Astrocyte (in vitro differentiated cells and primary cell): Measurements from ENCODE around the gene ABCA5. TPM values are rescaled to one million over a fixed set of nuclear protein-coding genes. Genes with fewer than 3 reads are reported as not detected.

Experiments used
- DNase-seq: peaks from one replicate; pipeline ENCODE4 v3.0.0-alpha.2; 2010; ENCODE audit warnings: low read depth
- FAIRE-seq: peaks from 2 replicates; lab custom pipeline; 2011; peaks lifted over from hg19 to GRCh38; lab: Jason Lieb, UNC
- H2AFZ ChIP-seq: 2 replicates; pipeline ENCODE4 v1.6.0; 2012; ENCODE audit warnings: low read depth, low read length, inconsistent platforms
- H3K27ac ChIP-seq: 2 replicates; pipeline ENCODE4 v1.5.1; 2011; ENCODE audit warnings: low read depth, low read length, inconsistent platforms
- H3K27me3 ChIP-seq: 2 replicates; pipeline ENCODE4 v1.6.0; 2011; ENCODE audit warnings: low read length, inconsistent platforms; ENCODE audit not compliant: insufficient read depth
- H3K36me3 ChIP-seq: 2 replicates; pipeline ENCODE4 v1.5.1; 2011; ENCODE audit warnings: low read length, inconsistent platforms; ENCODE audit not compliant: insufficient read depth
- H3K4me1 ChIP-seq: 2 replicates; pipeline ENCODE4 v1.5.1; 2011; ENCODE audit warnings: low read length, inconsistent platforms; ENCODE audit not compliant: insufficient read depth
- H3K4me2 ChIP-seq: 2 replicates; pipeline ENCODE4 v1.6.0; 2012; ENCODE audit warnings: low read length, inconsistent platforms
- H3K4me3 ChIP-seq: 2 replicates; pipeline ENCODE4 v1.5.1; 2011; ENCODE audit warnings: low read depth, mild to moderate bottlenecking, low read length, inconsistent platforms; ENCODE audit not compliant: insufficient read depth
- H3K79me2 ChIP-seq: 2 replicates; pipeline ENCODE4 v1.6.0; 2012; ENCODE audit warnings: mild to moderate bottlenecking, low read length, inconsistent platforms; ENCODE audit not compliant: insufficient read depth
- H3K9ac ChIP-seq: 2 replicates; pipeline ENCODE4 v1.6.0; 2012; ENCODE audit warnings: mild to moderate bottlenecking, low read length, inconsistent platforms
- H3K9me3 ChIP-seq: 2 replicates; pipeline ENCODE4 v1.5.1; 2012; ENCODE audit warnings: low read depth, mild to moderate bottlenecking, low read length, inconsistent platforms; ENCODE audit not compliant: insufficient read depth
- H4K20me1 ChIP-seq: 2 replicates; pipeline ENCODE4 v1.6.0; 2012; ENCODE audit warnings: low read length, inconsistent platforms; ENCODE audit not compliant: insufficient read depth
- H3K27ac Mint-ChIP-seq: one replicate; pipeline ENCODE4 v1.8.0; 2021; ENCODE audit warnings: mild to moderate bottlenecking, mixed read lengths; ENCODE audit not compliant: unreplicated experiment
- H3K27me3 Mint-ChIP-seq: one replicate; pipeline ENCODE4 v1.8.0; 2021; ENCODE audit warnings: low read depth, mixed read lengths; ENCODE audit not compliant: unreplicated experiment
- H3K36me3 Mint-ChIP-seq: one replicate; pipeline ENCODE4 v1.8.0; 2021; ENCODE audit warnings: low read depth, mixed read lengths; ENCODE audit not compliant: unreplicated experiment
- H3K4me1 Mint-ChIP-seq: one replicate; pipeline ENCODE4 v1.8.0; 2021; ENCODE audit warnings: low read depth, mixed read lengths; ENCODE audit not compliant: unreplicated experiment
- H3K4me3 Mint-ChIP-seq: one replicate; pipeline ENCODE4 v1.8.0; 2021; ENCODE audit warnings: mild to moderate bottlenecking, moderate library complexity, mixed read lengths; ENCODE audit not compliant: unreplicated experiment
- H3K9me3 Mint-ChIP-seq: one replicate; pipeline ENCODE4 v1.8.0; 2021; ENCODE audit warnings: mild to moderate bottlenecking, mixed read lengths; ENCODE audit not compliant: unreplicated experiment
- EZH2 ChIP-seq: IDR thresholded peaks from 2 replicates; pipeline ENCODE4 v1.6.1; 2012; ENCODE audit warnings: mild to moderate bottlenecking, low read length, inconsistent platforms; ENCODE audit not compliant: insufficient read depth
- total RNA-seq: library from RNA; stranded (reverse); gene quantifications from 2 replicates; pipeline ENCODE4 v1.2.1, GENCODE V29; 2021
- TF ChIP-seq, protein P1 (sequence below): IDR thresholded peaks from 2 replicates; pipeline ENCODE4 v1.5.1; 2011; ENCODE audit warnings: low read depth, mild to moderate bottlenecking, inconsistent platforms, low read length, moderate library complexity; ENCODE audit not compliant: insufficient read depth

Gene ABCA5
- total RNA-seq, 1 donor from 2014 or later: 2.6 TPM

GRCh38 chr17:69344939-69345338 lies 18.0 kb upstream of the ABCA5 start:
- Mint-ChIP-seq H3K27ac (no peak overlapping the region), H3K4me1 (no peaks in the 10 kb centered on the region), H3K36me3 (no peaks in the 10 kb centered on the region), H3K27me3 (no peaks in the 10 kb centered on the region), H3K4me3 (no peak overlapping the region), H3K9me3 (no peaks in the 10 kb centered on the region)
- Histone ChIP-seq H3K9me3 (no peaks in the 10 kb centered on the region), H3K79me2 (no peaks in the 10 kb centered on the region), H4K20me1 (no peaks in the 10 kb centered on the region), H3K36me3 (no peaks in the 10 kb centered on the region), H3K27ac (no peak overlapping the region), H3K4me1 (no peaks in the 10 kb centered on the region), H3K27me3 (no peaks in the 10 kb centered on the region), H2AFZ (no peak overlapping the region), H3K9ac (no peak overlapping the region), H3K4me3 (no peak overlapping the region), H3K4me2 (no peak overlapping the region)
- TF ChIP-seq, protein P1, sequence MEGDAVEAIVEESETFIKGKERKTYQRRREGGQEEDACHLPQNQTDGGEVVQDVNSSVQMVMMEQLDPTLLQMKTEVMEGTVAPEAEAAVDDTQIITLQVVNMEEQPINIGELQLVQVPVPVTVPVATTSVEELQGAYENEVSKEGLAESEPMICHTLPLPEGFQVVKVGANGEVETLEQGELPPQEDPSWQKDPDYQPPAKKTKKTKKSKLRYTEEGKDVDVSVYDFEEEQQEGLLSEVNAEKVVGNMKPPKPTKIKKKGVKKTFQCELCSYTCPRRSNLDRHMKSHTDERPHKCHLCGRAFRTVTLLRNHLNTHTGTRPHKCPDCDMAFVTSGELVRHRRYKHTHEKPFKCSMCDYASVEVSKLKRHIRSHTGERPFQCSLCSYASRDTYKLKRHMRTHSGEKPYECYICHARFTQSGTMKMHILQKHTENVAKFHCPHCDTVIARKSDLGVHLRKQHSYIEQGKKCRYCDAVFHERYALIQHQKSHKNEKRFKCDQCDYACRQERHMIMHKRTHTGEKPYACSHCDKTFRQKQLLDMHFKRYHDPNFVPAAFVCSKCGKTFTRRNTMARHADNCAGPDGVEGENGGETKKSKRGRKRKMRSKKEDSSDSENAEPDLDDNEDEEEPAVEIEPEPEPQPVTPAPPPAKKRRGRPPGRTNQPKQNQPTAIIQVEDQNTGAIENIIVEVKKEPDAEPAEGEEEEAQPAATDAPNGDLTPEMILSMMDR: no peak
- no peak for TF ChIP-seq EZH2
- DNase-seq: no peak
- no peak for FAIRE-seq

- Histone ChIP-seq H4K20me1 (no peaks in the 10 kb centered on the region), H3K9ac (no peak overlapping the region), H3K4me1 (no peaks in the 10 kb centered on the region), H3K79me2 (no peaks in the 10 kb centered on the region), H3K9me3 (no peaks in the 10 kb centered on the region), H3K27me3 (no peaks in the 10 kb centered on the region), H3K27ac (no peak overlapping the region), H3K36me3 (no peaks in the 10 kb centered on the region), H2AFZ (no peak overlapping the region), H3K4me2 (no peak overlapping the region), H3K4me3 (no peak overlapping the region)
- Mint-ChIP-seq H3K4me3 (no peak overlapping the region), H3K4me1 (no peaks in the 10 kb centered on the region), H3K27me3 (no peaks in the 10 kb centered on the region), H3K27ac (no peak overlapping the region), H3K9me3 (no peaks in the 10 kb centered on the region), H3K36me3 (no peaks in the 10 kb centered on the region)
- no peak for TF ChIP-seq EZH2
- TF ChIP-seq, protein P1: no peak
- FAIRE-seq (no peak), DNase-seq (no peak)
Observed at GRCh38 chr17:69342896-69343644, 16.1 kb upstream of the ABCA5 start.

- H3K9me3 ChIP-seq: no peaks in the 10 kb centered on the region
- Mint-ChIP-seq H3K4me1 (no peaks in the 10 kb centered on the region), H3K36me3 (no peaks in the 10 kb centered on the region), H3K27me3 (no peaks in the 10 kb centered on the region), H3K27ac (no peak overlapping the region), H3K4me3 (no peak overlapping the region), H3K9me3 (no peaks in the 10 kb centered on the region)
- H2AFZ ChIP-seq: no peak overlapping the region
- no peaks in the 10 kb centered on the region for H3K79me2 ChIP-seq
- H3K9ac ChIP-seq: no peak overlapping the region
- H3K4me2 ChIP-seq: no peak overlapping the region
- TF ChIP-seq EZH2: no peak
- TF ChIP-seq, protein P1: no peak
- no peak for DNase-seq
- H3K36me3 ChIP-seq: no peaks in the 10 kb centered on the region
- no peaks in the 10 kb centered on the region for H4K20me1 ChIP-seq
- no peak overlapping the region for H3K4me3 ChIP-seq
- H3K4me1 ChIP-seq: no peaks in the 10 kb centered on the region
- H3K27me3 ChIP-seq: no peaks in the 10 kb centered on the region
- no peak overlapping the region for H3K27ac ChIP-seq
- FAIRE-seq: no peak
Observed at GRCh38 chr17:69339937-69340336, 13.0 kb upstream of the ABCA5 start.
